Neural progenitor cell (in vitro differentiated cells): Measurements from ENCODE around the gene RIT1.

Experiments used
- EZH2 ChIP-seq: fragments of 200-600 bp; sonication (generic); IDR thresholded peaks from 2 replicates; pipeline ENCODE4 v1.6.1; 2017; ENCODE audit warnings: antibody characterized with exemption, mild to moderate bottlenecking, moderate library complexity
- EZH2phosphoT487 ChIP-seq: fragments of 200-600 bp; sonication (generic); IDR thresholded peaks from 2 replicates; pipeline ENCODE4 v1.6.1; 2017; ENCODE audit warnings: antibody characterized with exemption
- TF ChIP-seq, protein P1 (sequence below): fragments of 200-600 bp; sonication (generic); IDR thresholded peaks from 2 replicates; pipeline ENCODE4 v1.5.1; 2017; ENCODE audit warnings: antibody characterized with exemption, mild to moderate bottlenecking

- TF ChIP-seq, protein P1, sequence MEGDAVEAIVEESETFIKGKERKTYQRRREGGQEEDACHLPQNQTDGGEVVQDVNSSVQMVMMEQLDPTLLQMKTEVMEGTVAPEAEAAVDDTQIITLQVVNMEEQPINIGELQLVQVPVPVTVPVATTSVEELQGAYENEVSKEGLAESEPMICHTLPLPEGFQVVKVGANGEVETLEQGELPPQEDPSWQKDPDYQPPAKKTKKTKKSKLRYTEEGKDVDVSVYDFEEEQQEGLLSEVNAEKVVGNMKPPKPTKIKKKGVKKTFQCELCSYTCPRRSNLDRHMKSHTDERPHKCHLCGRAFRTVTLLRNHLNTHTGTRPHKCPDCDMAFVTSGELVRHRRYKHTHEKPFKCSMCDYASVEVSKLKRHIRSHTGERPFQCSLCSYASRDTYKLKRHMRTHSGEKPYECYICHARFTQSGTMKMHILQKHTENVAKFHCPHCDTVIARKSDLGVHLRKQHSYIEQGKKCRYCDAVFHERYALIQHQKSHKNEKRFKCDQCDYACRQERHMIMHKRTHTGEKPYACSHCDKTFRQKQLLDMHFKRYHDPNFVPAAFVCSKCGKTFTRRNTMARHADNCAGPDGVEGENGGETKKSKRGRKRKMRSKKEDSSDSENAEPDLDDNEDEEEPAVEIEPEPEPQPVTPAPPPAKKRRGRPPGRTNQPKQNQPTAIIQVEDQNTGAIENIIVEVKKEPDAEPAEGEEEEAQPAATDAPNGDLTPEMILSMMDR = no peak
- no peak for TF ChIP-seq EZH2phosphoT487
- TF ChIP-seq EZH2 = no peak
Observed at GRCh38 chr1:155898888-155899287, 12.3 kb downstream of the RIT1 start.
